Gastrocnemius medialis (tissue), 4 donors: ENCODE data around the gene CPLANE2.

Experiments used
- CTCF ChIP-seq, 5 experiments: fragments of 450-650 bp in 3 of 5; fragments of 200-600 bp in 2 of 5; sonication (generic) in 2 of 5; IDR thresholded peaks in 4 of 5; conservative IDR thresholded peaks in 1 of 5; 1 replicate in 4 of 5; 2 replicates in 1 of 5; pipeline ENCODE4 v1.5.1; 2016 to 2019; ENCODE audit warnings: antibody characterized with exemption in 5 of 5, mild to moderate bottlenecking in 3 of 5, moderate library complexity in 3 of 5
- POLR2A ChIP-seq, 2 donors: fragments of 450-650 bp; IDR thresholded peaks; one replicate each; pipeline ENCODE4 v1.6.1; 2017; ENCODE audit warnings: antibody characterized with exemption in 2 of 2, mild to moderate bottlenecking in 2 of 2, moderate library complexity in 2 of 2

- no peak for TF ChIP-seq CTCF (IDR thresholded peaks at IDR 0.05 in 4 of 5, conservative IDR thresholded peaks at IDR 0.05 in 1 of 5)
- no peak for TF ChIP-seq POLR2A (IDR thresholded peaks at IDR 0.05)
Measured at GRCh38 chr1:16275591-16275990, 38.6 kb upstream of the CPLANE2 start.
